Head of caudate nucleus (tissue), 42 donors: ENCODE results near the gene SLC25A26.

Source experiments
- DNase-seq, 42 donors: peaks; one replicate each; pipeline versions ENCODE4 v3.0.0 to v3.0.0-alpha.2; 2020 to 2021; ENCODE audit warnings: mixed read lengths in 7 of 42
- intact Hi-C: fragments of 100-400 bp; cut with DNase I; formaldehyde crosslinking; loops from one replicate; pipeline ENCODE4 v1.15.0; 2022

Gene SLC25A26

DNA sequence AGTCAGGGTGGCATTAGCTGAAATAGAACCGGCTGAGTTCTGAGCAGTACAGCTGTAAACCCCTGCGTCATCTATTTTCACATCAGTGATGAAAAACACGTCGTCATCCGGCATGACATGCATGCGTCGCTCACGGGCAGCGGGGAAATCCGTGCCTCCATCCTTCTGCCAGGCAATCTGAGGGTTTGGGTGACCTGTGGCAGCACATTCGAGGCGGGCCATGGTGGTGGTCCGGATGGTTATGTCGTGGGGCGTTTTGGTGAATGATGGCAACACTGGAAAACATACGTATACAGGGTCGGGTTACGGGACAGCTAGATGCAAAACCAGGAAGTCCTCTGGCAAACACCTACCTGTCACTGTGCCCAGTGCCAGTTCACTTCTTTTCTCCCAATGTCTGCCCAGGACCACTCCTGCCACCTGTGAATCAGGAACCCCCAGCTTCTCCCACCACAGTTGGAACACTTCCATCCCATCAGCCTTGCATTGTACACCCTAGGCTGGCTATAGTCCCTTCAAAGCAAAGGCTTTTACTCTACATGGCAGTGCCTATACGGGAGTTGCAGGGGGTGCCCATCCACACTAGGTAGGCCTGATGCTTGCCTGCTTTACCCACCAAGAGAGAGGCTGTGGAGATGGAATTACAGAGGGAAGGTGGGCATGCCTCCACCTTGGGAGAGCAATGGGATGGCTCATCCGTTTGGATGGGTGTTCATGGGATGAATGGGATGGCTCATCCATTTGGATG is 163.4 kb downstream of the SLC25A26 start:
- DNase-seq: peak in 1 of 42 donors; percentile 35
- intact Hi-C loops: no loop called here

DNA sequence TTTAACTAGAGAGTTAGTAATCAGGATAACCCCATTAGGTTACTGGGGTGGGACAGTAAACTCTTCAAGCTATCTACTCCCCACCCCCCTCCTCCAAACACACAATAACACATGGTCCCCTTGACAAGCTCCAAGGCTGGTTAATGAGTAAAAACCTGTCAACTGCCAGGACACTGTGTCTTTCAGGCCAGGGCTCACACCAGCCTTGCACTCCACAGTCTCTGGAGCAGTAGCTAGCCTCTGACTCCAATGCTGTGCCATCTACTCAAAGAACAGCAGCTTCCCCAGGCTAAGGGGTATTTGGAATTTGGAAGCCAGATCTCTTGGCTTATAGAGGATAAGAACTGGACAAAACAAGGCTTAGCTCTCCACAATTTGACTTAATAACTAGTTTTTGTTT is 164.3 kb downstream of the SLC25A26 start:
- DNase-seq: no peak
- intact Hi-C loops: no loop called here

DNA sequence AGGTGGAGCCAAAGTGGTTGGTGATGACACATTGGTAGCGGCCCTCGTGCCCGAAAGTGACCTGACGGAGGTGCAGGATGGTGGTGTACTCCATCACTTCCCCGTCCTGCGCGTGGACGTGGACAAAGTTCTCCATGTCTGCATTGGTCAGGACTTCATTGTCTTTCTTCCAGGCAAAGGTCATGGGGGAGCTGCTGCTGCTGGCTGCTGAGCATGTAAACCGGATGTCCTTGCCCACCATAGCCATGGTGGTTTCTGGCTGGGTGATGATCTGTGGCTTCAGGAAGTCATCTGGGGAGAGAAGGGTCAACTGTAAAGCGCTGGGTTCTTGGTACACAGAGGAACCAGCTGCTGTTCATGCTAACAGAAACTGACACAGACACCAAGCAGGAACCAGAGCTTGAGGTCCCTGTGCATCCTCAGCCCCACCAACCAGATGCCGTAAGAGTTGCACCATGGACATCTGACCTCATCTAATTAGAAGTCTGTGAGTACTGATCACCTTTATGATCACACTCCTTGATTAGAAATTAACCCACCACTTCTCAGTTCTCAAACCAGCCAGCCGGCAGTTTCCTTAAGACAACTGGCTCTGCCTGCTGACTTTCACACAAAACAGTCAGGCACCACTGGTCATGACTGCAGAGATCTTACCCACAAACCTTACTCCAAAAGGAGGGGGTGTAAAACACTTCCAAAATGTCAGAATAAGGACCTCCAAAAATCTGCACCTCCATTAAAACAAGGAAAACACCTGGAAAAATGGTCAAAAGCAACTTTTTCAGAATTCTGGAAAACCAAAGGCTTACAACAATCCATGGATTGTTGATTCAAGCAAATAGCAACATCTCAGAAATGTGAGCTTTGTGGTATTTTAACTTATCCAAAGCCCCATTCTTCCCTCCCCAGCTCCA is 165.5 kb downstream of the SLC25A26 start:
- peak in 1 of 42 donors; percentile 40 for DNase-seq
- intact Hi-C loops: no loop called here

DNA sequence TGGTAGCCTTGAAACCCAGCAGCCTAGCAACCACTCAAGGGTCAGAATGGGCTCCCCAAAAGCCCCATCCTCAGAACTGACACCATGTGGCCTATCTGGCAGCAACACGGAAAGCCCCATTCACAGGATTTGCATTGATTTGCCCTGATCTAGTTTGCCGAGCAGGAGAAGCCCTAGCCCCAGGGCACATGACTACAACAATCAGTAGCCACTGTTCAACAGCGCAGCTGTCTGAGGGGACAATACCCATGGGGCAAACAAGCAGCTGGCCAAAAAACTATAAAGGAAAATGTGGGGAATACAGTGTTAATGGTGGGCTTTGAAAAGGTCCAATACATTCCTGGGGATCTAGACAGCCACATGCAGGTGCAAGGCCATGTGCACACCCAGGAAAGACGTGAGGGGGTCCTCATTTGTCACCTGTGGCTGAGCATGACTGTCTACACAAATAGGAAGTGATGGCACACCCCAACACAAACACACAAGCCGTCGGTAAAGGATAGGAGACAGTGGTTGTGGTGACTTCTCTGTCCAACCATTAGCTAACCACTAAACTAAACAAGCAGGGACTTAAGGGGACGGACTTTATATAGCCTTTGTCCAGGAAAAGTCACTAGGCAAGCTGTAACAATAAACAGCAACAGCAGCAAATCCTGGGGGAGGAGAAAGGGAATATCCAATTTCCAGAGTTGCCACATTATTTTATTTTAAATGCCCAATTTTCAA is 166.3 kb downstream of the SLC25A26 start:
- DNase-seq: peak in 30 of 42 donors; percentile 26 to 81 (median 58)
- intact Hi-C loops: no loop called here

DNA sequence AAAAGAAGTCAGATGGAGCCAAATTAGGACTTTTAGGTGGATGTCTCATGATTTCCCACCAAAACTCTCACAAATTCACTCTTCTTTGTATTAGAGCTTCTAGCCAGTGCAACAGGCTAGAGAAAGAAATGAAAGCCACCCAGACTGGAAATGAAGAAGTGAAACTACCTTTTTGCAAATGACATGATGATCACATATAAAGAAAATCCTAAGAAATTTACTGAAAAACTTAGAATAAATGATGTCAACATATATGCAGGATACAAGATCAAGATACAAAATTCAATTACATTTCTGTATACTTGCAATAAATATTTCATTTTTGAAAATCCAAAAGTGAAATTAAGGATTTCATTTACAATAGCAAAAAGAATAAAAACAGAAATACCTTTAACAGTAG is 169.2 kb downstream of the SLC25A26 start:
- intact Hi-C loops: no loop called here
- DNase-seq: no peak

DNA sequence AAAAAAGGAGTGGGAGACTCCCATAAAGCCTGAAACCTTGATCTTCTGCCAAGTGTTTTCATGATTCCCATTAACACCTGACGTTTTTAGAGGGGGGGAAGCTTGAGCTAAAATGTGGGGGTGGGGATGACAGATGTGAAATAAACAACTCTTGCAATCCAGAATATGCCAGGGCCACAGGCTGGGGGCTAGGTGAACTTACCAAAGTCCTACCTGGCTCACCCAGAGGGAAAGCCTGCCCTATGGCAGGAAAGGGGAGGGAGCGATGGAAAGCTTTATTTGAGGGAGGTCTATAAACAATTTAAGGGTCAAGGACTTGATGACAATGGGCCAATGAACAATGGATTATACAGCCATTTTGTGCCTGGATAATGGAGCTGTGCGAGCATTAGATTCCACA is 171.7 kb downstream of the SLC25A26 start:
- DNase-seq: peak in 2 of 42 donors; percentile 9 to 18
- intact Hi-C loops: no loop called here

DNA sequence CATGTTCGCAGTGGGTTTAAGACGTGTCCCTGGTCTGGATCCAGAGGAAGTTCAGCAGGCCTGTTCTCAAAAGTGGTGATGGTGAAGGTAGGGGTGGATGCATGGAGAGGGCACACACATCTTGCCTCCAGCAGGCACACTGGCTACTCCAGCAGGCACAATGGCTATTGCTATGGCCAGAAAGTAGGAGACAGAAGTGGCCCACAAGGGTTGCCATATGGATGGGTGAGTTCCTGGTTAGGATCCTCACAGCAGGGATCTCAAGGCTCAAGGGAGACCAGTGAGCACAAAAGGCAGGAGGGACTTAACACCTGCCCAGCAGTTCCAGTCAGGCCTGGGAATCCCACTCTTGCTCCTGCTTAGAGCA is 172.1 kb downstream of the SLC25A26 start:
- intact Hi-C loops: no loop called here
- DNase-seq: peak in 2 of 42 donors; percentile 8 to 15

DNA sequence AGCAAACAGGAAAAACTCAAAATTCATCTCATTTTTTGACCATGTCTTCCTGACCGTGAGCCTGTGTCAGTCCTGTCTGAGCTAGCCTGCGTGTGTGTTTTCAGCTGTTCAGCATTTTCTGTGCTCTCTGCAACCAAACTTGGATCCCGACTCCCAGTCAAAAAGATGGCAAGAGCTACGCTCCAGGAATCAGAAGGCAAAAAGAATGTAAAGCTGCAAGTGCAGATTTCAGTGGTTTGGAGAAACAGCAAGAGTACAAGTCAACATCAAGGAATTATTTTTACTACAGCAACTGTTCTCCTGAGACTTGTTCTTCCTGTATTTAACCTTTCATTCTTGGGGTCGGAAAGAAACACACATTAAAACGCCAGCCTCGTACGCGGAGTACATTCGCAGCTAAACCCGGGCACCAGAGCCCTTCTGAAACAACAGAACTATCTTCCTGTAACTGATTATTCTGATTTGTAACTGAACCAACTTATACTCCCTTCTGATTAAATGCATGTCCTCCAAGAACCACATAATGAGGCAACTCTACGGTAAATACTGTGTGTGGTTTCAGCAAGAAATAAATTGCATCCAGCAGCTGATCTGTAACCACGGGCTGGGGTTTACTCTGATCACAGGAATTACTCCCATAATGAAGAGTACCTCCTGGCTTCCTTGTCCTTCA is 172.7 kb downstream of the SLC25A26 start:
- intact Hi-C loops: no loop called here
- peak in 4 of 42 donors; percentile 7 to 34 (median 16) for DNase-seq

DNA sequence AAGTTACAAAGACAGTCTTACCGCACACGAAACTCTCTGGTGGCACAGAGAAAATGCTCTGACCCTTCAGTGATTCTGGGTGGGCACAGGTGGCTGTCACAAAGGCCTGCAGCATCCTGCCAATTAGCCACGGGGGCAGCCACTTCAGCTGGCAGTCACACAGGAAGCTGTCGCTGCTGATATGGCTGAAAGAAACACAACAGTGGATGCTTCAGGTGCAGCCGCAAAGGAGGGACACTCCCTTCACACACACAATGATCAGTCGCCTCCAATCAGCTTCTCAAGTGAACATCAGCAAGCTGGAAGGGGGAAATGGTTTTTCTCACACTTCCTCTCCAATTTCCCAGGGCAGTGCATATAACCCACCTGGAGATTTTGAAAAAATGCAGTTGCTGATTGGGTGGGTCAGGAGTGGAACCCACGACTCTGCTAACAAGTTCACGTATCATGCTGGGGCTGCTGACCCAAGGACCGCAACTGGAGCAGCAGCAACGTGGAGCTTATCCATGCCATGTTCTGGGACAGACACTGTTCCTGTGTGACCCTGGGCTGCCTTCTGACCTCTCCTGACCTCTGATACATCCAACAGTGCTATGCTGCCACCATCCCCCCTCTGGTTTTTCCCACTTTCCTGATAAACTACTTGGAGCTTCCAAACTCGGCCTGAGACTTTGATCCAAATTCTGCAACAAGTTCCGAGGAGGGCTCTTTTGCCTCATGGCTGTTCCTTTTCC is 173.4 kb downstream of the SLC25A26 start:
- DNase-seq: peak in 4 of 42 donors; percentile 12 to 36 (median 27)
- intact Hi-C loops: no loop called here

DNA sequence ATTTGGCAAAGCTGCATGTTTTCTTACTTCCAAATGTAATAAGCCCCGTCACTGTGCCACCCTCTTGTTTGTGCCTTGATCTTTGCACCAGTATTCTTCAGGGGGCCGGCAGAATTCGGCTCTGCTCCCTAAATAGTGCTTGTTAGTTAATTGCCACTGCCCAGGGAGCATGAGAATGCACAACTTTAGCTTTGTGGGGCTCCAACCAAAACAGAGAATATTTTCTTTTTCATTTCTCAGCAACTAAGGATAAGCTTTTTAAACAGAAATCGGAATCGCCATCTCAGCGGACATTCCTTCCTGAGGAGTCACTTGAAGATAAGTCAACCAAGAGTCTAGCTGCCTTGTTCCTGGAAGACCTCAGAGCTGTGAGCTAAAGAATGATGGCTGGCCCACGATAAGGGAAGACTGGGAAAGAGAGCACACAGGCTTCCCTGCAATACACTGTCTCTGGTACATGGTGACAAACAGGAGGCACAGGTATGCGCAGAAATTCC is 174.0 kb downstream of the SLC25A26 start:
- DNase-seq: peak in 3 of 42 donors; percentile 3 to 30 (median 15)
- intact Hi-C loops: no loop called here

DNA sequence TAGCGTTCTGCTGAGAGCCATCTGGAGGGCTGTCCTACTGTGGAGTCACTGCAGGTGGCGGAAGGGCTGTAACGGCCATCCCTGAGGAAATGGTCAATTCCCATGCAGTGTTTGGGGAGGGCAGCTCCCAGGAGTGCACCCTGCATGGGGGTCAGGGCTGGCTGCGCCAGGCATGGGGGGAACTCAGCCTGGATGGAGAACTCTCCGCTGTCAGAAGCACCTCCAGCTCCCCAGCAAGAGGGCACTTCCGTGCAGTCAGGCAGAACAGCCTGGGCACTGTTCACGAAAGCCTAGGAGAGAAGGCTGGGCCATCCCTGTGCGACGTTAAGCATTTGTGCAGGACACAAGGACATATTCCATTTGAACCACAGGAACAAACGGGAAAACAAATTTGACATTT is 174.8 kb downstream of the SLC25A26 start:
- DNase-seq: peak in 5 of 42 donors; percentile 7 to 31 (median 20)
- intact Hi-C loops: no loop called here

DNA sequence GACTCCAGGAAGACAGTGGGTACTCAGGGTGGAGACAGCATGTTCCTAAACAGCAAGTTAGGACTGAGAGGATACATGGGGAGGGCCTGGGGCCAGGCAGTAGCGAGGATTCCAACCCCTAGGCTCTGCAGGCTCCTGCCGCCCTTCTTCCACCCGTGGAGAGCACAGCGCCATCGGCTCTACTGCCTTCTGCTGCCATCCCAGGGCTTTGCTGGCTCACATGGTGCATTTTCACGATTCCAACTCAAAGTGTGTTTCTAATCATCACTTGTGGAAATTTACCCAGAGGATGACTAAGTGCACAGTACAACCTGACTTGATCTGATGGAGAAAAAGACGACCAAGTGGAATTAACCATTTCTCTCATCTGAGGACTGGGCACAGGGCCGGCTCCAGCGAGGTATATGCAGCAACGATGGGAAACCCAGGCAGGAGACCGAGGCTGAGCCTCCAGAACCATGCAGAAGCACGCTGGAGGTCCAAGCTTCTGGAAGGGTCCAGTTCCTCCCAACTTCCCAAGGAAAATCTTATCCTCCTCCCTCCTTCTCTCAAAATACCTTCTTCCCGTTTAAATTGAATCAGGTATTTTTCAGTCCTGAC is 175.5 kb downstream of the SLC25A26 start:
- DNase-seq: peak in 4 of 42 donors; percentile 6 to 22 (median 16)
- intact Hi-C loops: no loop called here

DNA sequence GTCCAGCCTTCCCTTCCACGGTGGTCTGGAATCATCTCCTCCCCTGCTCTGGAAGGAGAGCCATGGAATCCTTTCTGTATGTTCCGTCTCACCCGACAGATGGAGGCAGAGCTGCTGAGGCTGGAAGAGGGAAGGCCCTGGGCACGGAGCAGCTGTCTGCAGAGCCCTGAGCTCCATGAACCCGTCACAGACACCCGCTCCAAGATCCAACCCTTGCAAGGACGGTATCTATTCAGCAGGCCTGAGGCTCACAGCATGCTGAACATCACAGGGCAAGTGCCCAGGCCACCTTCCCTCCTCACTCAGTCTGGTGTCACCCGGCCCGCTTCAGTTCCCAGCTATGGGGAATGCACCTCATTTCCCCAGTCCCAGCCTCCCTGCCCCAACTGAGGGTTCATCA is 176.1 kb downstream of the SLC25A26 start:
- DNase-seq: peak in 3 of 42 donors; percentile 8 to 34 (median 24)
- intact Hi-C loops: no loop called here

DNA sequence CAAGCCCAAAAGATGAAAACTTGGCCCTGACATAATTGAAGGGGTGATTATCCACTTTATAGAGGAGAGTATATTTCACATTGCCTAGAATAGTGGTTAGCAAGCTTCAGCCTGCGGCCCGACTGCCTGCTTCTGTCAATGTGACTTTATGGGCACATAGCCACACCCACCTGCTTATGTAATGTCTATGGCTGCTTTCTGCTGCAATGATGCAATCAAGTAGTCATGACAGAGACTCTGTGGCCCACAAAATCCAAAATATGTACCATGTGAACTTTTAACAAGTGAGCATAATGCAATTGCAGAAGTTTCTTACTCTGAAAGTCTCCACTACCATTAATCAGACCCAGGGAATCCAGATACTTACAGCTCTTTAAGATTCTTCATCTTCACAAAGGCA is 176.9 kb downstream of the SLC25A26 start:
- peak in 2 of 42 donors; percentile 9 to 25 for DNase-seq
- intact Hi-C loops: no loop called here

DNA sequence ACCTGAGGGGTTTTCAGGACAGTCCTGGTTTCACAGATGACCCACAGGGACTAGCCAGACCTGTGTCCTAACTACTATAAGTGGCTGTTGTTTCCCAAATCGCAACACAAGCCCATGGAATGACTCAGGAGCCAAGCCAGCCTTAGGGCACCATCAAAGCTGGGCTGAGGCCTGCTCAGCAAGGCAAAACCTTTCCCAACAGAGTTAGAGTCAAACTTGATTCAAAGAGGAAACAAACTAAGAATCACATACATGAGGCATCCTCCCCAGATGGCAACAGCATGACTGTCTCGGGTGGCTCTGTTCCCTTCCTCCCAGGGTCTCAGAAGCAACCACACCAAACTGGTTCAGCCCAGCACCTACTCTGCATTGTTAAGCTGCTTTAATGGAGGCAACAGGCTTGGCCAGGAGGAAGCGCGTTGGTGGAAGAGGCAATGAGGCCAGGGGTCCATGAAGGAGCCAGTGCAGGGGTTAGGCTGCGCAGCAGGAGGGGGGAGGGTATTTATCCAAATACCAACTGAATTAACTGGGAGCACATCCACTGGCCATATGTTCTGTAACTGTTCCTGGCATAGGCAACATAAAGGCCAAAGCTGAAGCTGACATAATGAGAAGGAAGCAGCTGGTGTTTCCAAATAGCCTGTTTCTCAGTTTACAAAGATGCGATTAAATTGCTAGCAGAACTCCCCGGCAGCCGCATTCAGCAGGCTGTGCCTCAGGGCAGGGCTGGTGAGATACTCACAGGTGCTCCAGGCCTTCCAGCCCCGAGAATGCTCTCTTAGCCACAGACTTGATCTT is 177.6 kb downstream of the SLC25A26 start:
- intact Hi-C loops: no loop called here
- peak in 3 of 42 donors; percentile 22 to 36 (median 34) for DNase-seq

DNA sequence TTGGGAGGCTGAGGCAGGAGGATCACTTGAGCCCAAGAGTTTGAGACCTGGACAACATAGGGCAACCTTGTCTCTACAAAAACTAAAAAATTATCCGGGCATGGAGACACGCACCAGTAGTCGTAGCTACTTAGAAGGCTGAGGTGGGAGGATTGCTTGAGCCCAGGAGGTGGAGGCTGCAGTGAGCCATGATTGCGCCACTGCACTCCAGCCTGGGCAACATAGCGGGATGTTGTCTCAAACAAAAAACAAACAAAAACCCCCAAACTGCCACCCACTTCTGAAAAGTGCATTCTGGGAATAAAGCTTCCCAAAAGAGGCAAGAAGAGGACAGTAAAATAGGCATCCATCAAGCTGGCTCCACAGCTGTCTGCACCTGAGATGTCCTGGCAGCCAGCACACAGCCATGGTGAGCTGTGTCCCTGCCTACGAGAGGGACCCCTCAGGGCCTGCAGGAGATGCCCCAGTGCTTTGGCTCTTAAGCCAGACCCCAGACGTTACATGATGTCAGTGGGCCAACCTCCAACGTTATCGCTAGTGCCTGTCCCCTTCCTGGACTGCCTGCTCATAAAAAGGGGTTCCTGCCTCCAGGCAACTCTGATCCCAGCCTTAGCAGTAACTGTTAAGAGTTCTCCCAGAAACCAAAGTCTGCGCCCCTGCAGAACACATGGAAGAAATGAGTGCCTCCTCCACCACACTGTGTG is 178.9 kb downstream of the SLC25A26 start:
- intact Hi-C loops: no loop called here
- peak in 4 of 42 donors; percentile 22 to 26 (median 24) for DNase-seq
